LoVo (cell line): ENCODE results near the gene CCDC61.

Experiments
- DNase-seq: peaks from one replicate; pipeline ENCODE4 v3.0.0-alpha.2; 2016; ENCODE audit warnings: low spot score

CCDC61 gene

DNA sequence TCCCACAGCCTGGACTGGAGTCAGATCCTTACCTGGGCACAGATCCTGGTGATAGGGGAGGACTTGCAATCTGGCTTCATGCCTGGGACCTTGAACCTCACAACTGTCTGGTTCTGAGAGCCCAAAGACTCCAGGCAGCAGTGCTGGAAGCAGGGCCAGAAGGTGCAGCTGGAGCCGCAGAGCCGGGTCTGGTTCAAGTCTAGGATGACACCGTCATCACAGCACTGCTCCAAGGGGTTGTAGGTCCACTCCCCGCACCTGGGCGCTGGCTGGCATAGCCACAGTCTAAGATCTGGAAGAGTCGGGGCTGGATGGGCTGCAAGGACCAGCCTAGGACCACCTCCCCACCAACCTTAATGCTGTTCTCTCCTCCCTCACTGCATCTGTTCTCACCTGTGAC, 44.9 kb downstream of the CCDC61 start:
- no peak for DNase-seq

GRCh38 chr19:46040952-46041500, 45.8 kb downstream of the CCDC61 start, which contains the start of gene IGFL4:
TSS of gene IGFL4 (minus strand) at chr19:46041002. CDS start at chr19:46040962, 40 bp downstream.
- DNase-seq: peak; percentile 78

GRCh38 chr19:46042252-46042883, 47.1 kb downstream of the CCDC61 start:
- no peak for DNase-seq

GRCh38 chr19:46043519-46043918, 48.3 kb downstream of the CCDC61 start:
- no peak for DNase-seq

- no peak for DNase-seq
Observed at GRCh38 chr19:46049597-46049996, 54.3 kb downstream of the CCDC61 start.

DNA sequence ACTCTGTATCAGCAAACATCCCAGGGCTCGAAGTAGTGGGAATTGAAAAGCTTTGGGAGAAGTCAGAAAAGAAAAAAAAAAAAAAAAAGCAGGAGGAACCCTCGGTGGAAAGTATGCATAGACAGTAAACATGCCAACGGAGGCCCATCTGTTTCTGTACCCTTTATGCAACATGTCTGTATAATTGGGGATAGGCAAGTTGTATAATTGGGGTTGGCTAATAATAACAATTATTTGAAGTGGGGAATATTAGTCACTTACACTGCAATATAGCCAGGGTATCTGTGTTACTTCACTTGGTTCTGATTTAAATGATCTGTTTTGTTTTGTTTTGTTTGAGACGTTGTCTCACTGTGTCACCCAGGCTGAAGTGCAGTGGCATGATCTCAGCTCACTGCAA, 57.6 kb downstream of the CCDC61 start:
- no peak for DNase-seq

DNA sequence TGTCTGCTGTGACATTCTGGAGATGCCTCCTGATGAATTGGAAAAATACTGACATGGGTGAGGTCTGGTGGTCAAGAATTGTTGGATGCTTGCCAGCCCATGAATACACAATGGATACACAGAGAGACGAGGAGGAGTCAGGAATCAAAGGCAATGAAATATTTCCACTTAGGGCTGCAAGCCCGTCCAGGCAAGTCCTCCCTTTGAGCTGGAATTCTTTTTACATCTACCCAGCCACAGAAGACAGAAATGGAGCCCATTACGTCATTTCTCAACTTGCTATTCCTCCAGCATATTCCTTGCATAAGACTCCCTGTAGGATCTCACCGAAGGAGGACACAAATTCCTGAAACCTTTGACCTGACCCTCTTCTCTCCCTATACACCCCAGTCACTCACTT, 61.3 kb downstream of the CCDC61 start:
- peak; percentile 66 for DNase-seq

DNA sequence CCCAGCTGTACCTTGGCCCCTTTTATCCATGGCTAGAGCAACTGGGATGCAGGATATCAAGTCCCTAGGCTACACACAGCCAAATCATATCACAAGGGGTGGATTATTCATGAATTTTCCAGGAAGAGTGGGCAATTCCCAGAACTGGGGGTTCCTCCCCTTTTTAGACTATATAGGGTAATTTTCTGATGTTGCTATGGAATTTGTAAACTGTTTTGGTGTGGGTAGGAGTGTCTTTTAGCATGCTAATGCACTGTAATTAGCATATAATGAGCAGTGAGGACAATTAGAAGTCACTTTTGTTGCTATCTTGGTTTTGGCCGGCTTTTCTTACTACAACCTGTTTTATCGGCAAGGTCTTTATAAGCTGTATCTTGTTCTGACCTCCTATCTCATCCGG, 63.5 kb downstream of the CCDC61 start:
- no peak for DNase-seq

- DNase-seq: no peak
Observed at GRCh38 chr19:46060012-46060411, 64.7 kb downstream of the CCDC61 start.

DNA sequence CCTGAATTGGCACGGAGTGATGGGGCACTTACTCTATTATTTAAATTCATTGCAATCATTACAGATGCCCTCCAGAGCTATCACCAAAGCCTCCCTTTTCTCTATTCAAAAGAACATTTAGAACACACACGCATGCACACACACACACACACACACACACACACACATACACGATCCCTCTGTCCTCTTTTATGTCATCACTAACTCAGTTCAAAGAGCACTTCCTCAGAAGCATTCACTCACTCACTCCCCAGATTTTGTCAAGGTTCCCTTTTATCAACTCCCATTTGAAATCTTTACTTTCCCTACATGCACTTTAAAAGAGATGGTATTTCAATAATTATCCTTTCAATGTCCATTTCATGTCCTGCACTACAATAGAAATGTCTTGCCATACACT, 67.9 kb downstream of the CCDC61 start:
- DNase-seq: no peak

DNA sequence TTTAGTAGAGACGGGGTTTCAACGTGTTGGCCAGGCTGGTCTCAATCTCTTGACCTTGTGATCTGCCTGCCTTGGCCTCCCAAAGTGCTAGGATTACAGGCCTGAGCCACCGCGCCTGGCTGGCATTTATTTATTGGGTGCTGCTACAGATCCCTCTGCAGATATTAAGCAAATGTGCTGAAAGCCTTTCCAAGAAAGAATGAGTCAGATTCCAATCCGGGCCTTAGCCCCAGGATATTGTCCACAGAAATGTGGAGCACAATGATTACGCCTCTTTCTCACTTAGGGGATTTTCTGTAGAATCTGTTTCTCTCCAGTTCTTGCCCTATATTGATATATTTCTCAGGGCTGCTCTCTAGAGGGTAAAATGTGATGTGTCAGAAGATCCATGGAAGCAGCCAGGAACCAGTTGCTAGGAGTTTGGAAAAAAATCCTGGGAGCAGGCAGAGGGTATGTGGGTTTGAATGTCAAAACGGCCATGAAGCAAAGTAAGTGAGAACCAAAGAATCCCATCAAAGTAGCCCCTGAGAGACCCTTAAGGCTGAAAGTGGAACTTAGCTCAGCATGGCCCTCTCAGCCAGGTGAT, 70.3 kb downstream of the CCDC61 start:
- peak; percentile 45 for DNase-seq

GRCh38 chr19:46066471-46066870, 71.2 kb downstream of the CCDC61 start:
- DNase-seq: no peak

- DNase-seq: peak; percentile 35
Observed at GRCh38 chr19:46067691-46068090, 72.4 kb downstream of the CCDC61 start.
